Natural killer cell treated with Interleukin-12 subunit alpha and Interleukin-12 subunit beta and Interleukin-15 and Interleukin-18, amount 100 ng/mL, for 72 hours (primary cell): Measurements from ENCODE around the gene TMEM242. TPM values are rescaled to one million over a fixed set of nuclear protein-coding genes. Genes with fewer than 3 reads are reported as not detected.
A peak's percentile ranks its signal among the peaks of the same experiment; 100 is the strongest.
"Not testable (repeated sequence)": the region's sequence is repeated elsewhere in the genome, so short reads cannot be mapped to it uniquely, and the experiment has no call there.

Experiments used
- ATAC-seq, 2 donors: fragments of 150-1000 bp; cut with Tn5 transposase in 1 of 2; sonication (Bioruptor Pico), chemical (Tn5 transposase) in 1 of 2; 2 replicates each; pipeline ENCODE4 v1.10.0; 2021
- DNase-seq: peaks from one replicate; pipeline ENCODE4 v3.0.0; 2022; ENCODE audit warnings: low spot score
- H3K27ac Mint-ChIP-seq, 2 donors: 1 replicate in 1 of 2; 2 replicates in 1 of 2; pipeline ENCODE4 v1.8.0; 2022; ENCODE audit warnings: mixed read lengths in 2 of 2, mild to moderate bottlenecking in 1 of 2, moderate library complexity in 1 of 2
- H3K27me3 Mint-ChIP-seq, 2 donors: 1 replicate in 1 of 2; 2 replicates in 1 of 2; pipeline ENCODE4 v1.8.0; 2022; ENCODE audit warnings: mixed read lengths in 2 of 2
- H3K36me3 Mint-ChIP-seq: one replicate; pipeline ENCODE4 v1.8.0; 2022; ENCODE audit warnings: mixed read lengths
- H3K4me1 Mint-ChIP-seq, 2 donors: 1 replicate in 1 of 2; 2 replicates in 1 of 2; pipeline ENCODE4 v1.8.0; 2022; ENCODE audit warnings: low read depth in 2 of 2, mixed read lengths in 2 of 2, mild to moderate bottlenecking in 1 of 2
- H3K4me3 Mint-ChIP-seq: one replicate; pipeline ENCODE4 v1.8.0; 2022; ENCODE audit warnings: mixed read lengths
- H3K9me3 Mint-ChIP-seq: 2 replicates; pipeline ENCODE4 v1.8.0; 2022; ENCODE audit warnings: mixed read lengths
- total RNA-seq, 2 donors: library from RNA; stranded (reverse); gene quantifications; one replicate each; pipeline ENCODE4 v1.2.3, GENCODE V29; 2022

Gene TMEM242
- total RNA-seq = 10 to 100 TPM in 1 of 2 donors, 1 to 10 TPM in 1; 9.6 to 10.8 TPM

DNA sequence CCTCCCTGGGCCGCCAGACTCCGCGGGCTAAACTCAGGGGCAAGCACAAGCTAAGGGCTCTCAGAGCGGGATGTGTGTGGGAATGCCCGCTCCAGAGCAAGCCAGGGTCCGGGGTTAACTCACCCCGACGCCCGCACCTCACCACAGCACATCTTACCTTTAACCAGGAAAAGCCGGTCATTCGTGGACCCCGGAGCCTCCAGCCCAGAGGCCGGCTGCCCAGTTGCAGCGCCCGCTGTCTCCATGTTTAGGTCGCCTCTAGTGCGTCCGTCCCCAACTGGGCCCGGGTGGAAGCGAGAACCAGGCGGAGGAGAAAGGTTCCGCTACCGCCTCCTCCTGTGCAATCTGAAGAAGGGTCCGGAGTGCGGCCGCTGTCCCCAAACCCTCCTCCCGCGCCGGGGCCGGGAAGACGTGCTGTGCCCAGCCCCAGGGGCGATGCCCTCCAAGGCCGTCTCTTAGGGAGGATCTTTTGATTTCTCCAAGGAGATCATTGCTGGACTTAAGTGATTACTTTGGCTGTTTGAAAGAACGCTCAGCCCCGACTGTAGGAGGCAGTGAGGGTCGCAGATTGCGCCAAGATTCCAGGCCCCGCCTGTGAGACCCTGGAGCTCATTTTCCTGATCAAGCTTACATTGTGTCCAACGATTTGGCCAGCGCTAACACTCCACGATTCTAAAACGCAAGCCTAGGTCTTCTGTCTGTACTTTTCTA lies at the start of gene TMEM242:
TMEM242 (minus strand) TSS at position 265 of the 711 bp plus-strand sequence; CDS start at position 245, 20 bp downstream.
- peaks cover 8 to 25% of the 10 kb centered on the region in 2 donors for H3K4me1 Mint-ChIP-seq
- no peaks in the 10 kb centered on the region for H3K9me3 Mint-ChIP-seq
- no peaks in the 10 kb centered on the region for H3K36me3 Mint-ChIP-seq
- peak within 1 kb of the TSS; percentile 88 to 95 for H3K27ac Mint-ChIP-seq
- peaks cover 7 to 18% of the 10 kb centered on the region in 2 donors for H3K27me3 Mint-ChIP-seq
- DNase-seq = peak; percentile 91
- peak within 1 kb of the TSS; percentile 97 for H3K4me3 Mint-ChIP-seq
- ATAC-seq = peak; percentile 96 to 98

DNA sequence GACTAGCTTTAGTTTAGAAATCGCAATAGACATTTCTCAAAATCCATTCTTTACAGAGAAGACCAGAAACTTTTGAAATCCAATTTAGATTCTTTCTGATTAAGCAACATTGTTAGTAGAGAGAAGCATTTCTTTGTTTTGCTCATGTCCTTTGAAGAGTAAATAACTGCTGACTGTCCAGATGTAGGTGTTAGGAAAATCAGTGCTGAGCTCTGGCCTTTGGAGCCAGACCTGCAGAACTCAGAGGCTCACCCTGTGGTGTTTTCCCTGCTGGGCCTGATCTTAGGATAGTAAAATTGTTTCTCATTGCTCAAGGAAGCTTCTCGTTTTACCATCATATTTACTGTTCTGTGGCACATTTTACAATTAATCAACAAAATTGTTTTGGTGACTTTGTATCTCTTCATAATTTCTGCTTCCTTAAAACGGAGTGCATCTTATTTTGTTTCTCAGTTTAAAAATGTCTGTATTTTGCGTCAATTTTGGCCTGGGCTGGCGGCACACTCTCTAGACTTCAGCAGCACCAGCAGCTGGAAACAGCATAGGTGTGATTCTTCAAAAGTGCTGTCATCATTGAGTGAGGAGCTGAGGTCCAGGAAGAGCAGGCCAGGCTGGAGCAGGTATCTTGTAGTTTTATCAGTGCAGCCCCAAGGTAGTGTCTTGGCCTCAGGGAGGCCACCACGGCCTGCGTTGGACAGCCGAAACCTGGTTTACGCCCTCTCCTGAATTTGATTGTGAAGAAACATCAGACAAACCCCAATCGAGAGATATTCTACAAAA lies 49.4 kb upstream of the TMEM242 start:
- ATAC-seq (no peak), DNase-seq (no peak)
- no peak overlapping the region for H3K27ac Mint-ChIP-seq
- H3K9me3 Mint-ChIP-seq = no peaks in the 10 kb centered on the region
- peaks cover 13 to 15% of the 10 kb centered on the region in 2 donors for H3K27me3 Mint-ChIP-seq
- no peak overlapping the region for H3K4me3 Mint-ChIP-seq
- no peaks in the 10 kb centered on the region for H3K36me3 Mint-ChIP-seq
- peaks cover 6 to 8% of the 10 kb centered on the region in 2 donors for H3K4me1 Mint-ChIP-seq

DNA sequence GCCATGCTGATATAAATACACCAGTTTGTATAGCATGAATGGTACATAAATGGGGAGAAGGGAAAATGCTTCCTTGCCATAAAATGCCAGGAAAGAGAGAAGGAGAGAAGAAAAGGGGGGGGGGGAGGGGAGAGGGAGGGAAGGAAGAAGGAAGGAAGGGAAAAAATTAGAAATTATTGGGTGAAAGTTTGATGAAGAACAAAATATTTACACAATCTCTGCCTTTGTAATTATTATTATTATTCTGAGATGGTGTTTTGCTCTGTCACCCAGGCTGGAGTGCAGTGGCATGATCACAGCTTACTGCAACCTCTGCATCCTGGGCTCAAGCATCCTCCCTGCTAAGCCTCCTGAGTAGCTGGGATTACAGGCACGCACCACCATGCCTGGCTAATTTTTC lies 47.4 kb upstream of the TMEM242 start:
- no peaks in the 10 kb centered on the region for H3K36me3 Mint-ChIP-seq
- ATAC-seq (no peak), DNase-seq (no peak)
- H3K4me3 Mint-ChIP-seq = no peak overlapping the region
- H3K27me3 Mint-ChIP-seq = peaks cover 18 to 27% of the 10 kb centered on the region in 2 donors
- peaks cover 6 to 8% of the 10 kb centered on the region in 2 donors for H3K4me1 Mint-ChIP-seq
- no peaks in the 10 kb centered on the region for H3K9me3 Mint-ChIP-seq
- no peak overlapping the region for H3K27ac Mint-ChIP-seq

DNA sequence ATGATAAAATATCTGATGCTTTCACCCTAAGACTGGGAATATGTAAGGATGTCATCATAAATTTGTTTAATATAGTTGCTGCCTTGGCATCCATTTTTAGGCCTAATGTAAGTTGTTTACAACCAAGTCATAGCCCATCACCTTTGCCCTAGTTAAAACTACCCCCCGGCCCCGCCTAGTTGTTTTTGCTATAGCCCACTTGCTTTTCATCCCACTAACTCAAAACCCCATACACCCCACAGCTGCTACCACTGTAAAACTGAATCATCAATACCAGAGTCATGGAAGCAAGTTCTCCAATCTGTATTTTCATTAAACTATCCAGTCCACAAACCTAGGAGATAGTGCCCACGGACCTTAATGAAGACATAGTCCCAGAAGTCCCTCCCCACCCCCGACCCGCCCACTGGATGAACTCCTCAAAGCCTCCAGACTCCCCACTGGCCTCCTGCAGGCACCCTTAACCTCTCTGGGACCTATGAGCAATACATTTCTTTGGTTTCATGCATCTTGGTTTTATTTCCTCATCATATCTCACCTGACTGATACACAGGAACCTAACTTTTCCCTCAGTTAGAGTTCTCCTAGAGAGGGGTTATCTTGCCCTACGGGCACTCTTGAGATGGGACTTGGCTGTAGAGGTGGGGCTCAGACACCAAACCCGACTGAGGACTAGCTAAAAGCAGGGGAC lies 45.2 kb upstream of the TMEM242 start:
- ATAC-seq (no peak), DNase-seq (no peak)
- Mint-ChIP-seq H3K27me3 (peaks cover 18 to 27% of the 10 kb centered on the region in 2 donors), H3K9me3 (no peaks in the 10 kb centered on the region), H3K4me1 (peaks cover 6 to 8% of the 10 kb centered on the region in 2 donors), H3K4me3 (no peak overlapping the region), H3K27ac (no peak overlapping the region), H3K36me3 (no peaks in the 10 kb centered on the region)

DNA sequence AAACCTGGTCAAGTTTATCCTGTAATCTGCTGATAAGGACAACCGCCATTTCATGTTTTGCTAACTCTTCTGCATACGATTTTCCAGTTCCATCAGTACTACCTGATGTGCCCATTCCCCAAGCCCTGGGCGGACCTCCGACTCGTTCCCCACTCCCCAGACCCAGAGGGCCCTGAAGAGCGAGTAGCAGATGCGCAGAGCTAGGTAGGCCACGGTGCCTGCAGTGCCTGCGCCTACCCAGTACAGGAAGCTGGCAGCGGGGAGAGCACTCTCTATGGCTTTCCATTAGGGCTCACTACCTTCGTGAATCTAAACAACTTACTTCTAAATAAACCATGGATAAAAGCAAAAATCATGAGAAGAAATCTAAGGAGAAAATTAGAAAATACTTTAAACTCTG lies 43.3 kb upstream of the TMEM242 start:
- H3K4me1 Mint-ChIP-seq = peaks cover 6 to 8% of the 10 kb centered on the region in 2 donors
- ATAC-seq (no peak), DNase-seq (no peak)
- peaks cover 18 to 27% of the 10 kb centered on the region in 2 donors for H3K27me3 Mint-ChIP-seq
- H3K4me3 Mint-ChIP-seq = no peak overlapping the region
- no peak overlapping the region for H3K27ac Mint-ChIP-seq
- H3K9me3 Mint-ChIP-seq = no peaks in the 10 kb centered on the region
- H3K36me3 Mint-ChIP-seq = no peaks in the 10 kb centered on the region

DNA sequence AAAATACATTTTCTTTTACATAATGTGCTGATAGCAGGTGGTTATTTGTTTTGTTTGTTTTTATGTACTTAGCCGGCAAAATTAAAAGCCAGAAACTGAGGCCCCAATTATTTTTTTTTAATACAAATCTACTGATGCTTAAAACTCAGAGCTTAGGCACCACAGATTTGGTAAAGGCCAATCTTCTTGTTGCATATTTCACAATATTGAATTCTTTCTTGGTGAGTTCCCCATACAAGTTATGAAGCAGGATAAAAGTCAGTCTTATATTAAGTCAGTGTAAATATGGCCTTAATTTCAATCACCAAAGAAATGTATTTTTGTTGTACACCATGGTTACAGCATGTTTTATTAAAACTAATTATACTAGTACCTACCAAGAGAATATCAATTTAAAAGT lies 41.4 kb upstream of the TMEM242 start:
- peaks cover 12 to 17% of the 10 kb centered on the region in 2 donors for H3K27me3 Mint-ChIP-seq
- DNase-seq = no peak

DNA sequence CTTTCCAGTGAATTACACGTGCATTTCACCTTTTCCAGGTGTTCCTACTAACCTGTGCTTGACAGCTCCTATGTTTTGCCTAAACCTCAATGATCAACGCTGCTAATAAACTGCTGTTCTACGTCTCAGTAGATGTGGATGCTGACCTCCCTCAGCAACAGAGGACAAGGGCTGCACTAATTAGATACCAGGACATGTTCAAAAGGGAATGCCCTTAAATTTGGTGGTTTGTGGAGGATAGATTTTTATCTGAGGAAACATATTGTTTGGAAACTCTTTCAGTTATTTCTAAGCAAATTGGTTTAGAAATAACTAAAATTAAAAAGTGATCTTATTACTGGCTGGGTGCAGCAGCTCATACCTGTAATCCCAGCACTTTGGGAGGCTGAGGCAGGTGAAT lies 38.6 kb upstream of the TMEM242 start:
- Mint-ChIP-seq H3K27ac (no peak overlapping the region), H3K9me3 (no peaks in the 10 kb centered on the region), H3K4me1 (no peaks in the 10 kb centered on the region), H3K27me3 (peaks cover 12 to 14% of the 10 kb centered on the region in 2 donors), H3K36me3 (no peaks in the 10 kb centered on the region), H3K4me3 (no peak overlapping the region)
- ATAC-seq (no peak), DNase-seq (no peak)

More for the DNA sequence above, 41.4 kb upstream of the TMEM242 start:
- Mint-ChIP-seq H3K36me3 (no peaks in the 10 kb centered on the region), H3K27ac (no peak overlapping the region), H3K4me1 (peaks cover 3 to 5% of the 10 kb centered on the region in 2 donors), H3K4me3 (no peak overlapping the region), H3K9me3 (no peaks in the 10 kb centered on the region)
- no peak for ATAC-seq

DNA sequence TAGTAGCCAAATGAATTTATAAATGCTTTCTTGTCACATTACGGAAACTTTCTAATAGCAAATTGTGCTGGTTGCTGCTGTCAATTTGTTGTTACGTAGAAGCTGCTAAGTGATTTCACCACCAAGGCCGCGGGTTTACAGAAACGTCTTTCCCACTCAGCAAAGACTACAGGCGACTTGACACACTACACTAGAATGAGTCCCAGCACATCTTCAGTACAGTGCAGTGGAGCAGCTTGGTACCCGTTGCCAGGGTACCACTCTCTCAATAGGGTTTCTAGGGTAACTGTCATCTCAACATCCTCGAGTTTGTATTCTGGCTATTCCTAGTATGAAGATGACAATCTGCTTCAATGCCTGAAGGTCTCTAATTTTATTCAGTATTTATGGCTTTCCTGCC lies 35.0 kb upstream of the TMEM242 start:
- ATAC-seq = no peak
- H3K9me3 Mint-ChIP-seq = no peaks in the 10 kb centered on the region

DNA sequence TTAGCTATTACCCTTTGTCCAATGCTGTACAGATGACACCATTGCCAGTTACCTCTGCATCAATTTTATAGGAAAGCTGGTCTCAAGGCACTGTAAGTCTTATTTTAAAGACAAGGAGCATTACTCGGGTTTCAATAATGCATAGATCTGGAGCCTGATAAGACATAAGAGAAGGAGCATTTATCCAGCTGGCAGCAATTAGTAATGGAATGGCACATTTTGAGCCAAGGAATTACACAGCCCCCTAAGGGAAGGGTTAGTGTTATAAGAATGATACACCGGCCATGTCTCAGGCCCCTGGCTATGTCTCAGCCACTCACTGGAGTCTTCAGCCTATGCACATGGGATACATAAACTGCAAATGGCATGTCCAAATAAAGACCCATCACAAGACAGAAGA lies 23.1 kb upstream of the TMEM242 start:
- H3K36me3 Mint-ChIP-seq = no peaks in the 10 kb centered on the region
- H3K27me3 Mint-ChIP-seq = peaks cover 20 to 45% of the 10 kb centered on the region in 2 donors
- DNase-seq (no peak), ATAC-seq (no peak)
- no peak overlapping the region for H3K27ac Mint-ChIP-seq
- no peaks in the 10 kb centered on the region for H3K4me1 Mint-ChIP-seq
- no peaks in the 10 kb centered on the region for H3K9me3 Mint-ChIP-seq
- H3K4me3 Mint-ChIP-seq = no peak overlapping the region

More for the DNA sequence above, 35.0 kb upstream of the TMEM242 start:
- Mint-ChIP-seq H3K4me1 (no peaks in the 10 kb centered on the region), H3K27ac (no peak overlapping the region), H3K27me3 (peaks cover 18 to 25% of the 10 kb centered on the region in 2 donors), H3K36me3 (peaks cover 4% of the 10 kb centered on the region), H3K4me3 (no peak overlapping the region)
- no peak for DNase-seq

DNA sequence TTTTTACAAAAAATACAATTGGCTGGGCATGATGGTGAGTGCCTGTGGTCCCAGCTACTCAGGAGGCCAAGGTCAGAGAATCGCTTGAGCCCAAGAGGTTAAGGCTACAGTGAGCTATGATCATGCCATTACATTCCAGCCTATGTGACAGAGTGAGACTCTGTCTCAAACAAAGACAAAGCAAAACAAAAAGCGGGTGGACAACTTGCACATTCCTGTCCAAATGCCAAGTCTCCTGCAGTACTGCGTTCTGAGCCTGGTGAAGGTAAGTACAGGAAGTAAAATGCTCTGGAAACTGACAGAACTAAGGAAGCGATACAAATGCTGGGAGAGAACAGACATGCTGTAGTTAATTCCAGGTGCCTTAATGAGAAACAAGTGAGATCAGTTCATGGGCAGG lies 20.4 kb upstream of the TMEM242 start:
- ATAC-seq = no peak
- no peak for DNase-seq
- peaks cover 19 to 46% of the 10 kb centered on the region in 2 donors for H3K27me3 Mint-ChIP-seq

DNA sequence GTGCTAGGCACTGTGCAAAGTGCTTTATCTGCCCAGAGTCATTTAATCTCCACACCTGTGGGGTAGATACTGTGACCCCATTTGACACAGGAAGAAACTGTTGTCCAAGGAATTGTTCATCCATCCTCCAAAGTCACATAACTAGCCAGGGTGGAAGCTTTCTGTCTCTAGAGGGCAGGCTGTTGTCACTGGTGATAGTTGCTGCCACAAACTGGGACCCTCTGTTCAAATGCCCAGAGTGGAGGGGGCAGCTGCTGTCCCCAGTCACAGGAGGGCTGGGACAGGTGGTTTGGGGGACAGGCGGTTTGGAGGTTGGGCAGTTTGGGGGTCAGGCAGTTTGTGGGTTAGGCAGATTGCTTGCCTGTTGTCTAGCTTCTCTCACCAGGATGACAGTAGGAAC lies 16.1 kb upstream of the TMEM242 start:
- Mint-ChIP-seq H3K36me3 (no peaks in the 10 kb centered on the region), H3K4me3 (no peak overlapping the region), H3K27me3 (peaks cover 18 to 42% of the 10 kb centered on the region in 2 donors), H3K9me3 (no peaks in the 10 kb centered on the region), H3K4me1 (no peaks in the 10 kb centered on the region), H3K27ac (no peak overlapping the region)
- DNase-seq (no peak), ATAC-seq (no peak)

More for the DNA sequence above, 20.4 kb upstream of the TMEM242 start:
- Mint-ChIP-seq H3K4me3 (no peak overlapping the region), H3K36me3 (no peaks in the 10 kb centered on the region), H3K27ac (no peak overlapping the region), H3K4me1 (no peaks in the 10 kb centered on the region), H3K9me3 (no peaks in the 10 kb centered on the region)

DNA sequence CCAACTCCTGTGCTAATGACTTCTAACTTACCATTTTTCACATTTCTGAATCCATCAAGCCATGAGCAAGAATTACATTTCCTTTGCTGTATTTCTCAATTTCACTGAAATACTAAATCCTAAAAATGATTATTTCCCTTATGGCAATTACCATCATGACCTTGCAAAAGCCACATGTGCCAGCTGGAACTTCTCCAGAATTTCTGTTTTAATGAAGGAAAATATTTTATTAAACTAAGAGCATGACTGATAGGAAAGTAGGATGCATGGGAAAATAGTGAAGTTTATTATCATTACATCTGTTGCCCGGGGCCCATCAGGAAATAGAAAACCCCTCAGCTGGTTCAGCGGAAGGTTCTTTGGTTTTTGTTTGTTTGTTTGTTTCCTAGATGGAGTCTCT lies 14.4 kb upstream of the TMEM242 start:
- DNase-seq (no peak), ATAC-seq (no peak)
- Mint-ChIP-seq H3K27ac (no peak overlapping the region), H3K36me3 (no peaks in the 10 kb centered on the region), H3K4me3 (no peak overlapping the region), H3K27me3 (peaks cover 22 to 54% of the 10 kb centered on the region in 2 donors), H3K9me3 (no peaks in the 10 kb centered on the region), H3K4me1 (no peaks in the 10 kb centered on the region)

DNA sequence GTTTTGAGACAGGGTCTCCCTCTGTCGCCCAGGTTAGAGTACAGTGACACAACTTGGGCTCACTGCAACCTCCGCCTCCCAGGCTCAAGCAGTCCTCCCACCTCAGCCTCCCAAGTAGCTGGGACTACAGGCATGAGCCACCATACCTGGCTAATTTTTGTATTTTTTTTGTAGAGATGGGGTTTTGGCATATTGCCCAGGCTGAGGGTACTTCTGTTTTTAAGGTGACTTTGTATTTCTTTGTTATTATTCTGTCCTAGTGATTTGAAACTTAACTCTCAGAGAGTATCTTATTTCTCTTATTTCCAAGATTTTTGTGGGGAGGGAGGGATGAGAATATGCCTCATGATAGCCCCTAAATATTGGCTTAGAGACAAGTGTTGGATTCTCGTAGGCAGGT lies 14.0 kb upstream of the TMEM242 start:
- H3K4me1 Mint-ChIP-seq, ATAC-seq, H3K9me3 Mint-ChIP-seq, H3K27ac Mint-ChIP-seq, H3K4me3 Mint-ChIP-seq, H3K36me3 Mint-ChIP-seq, DNase-seq: not testable (repeated sequence)
- H3K27me3 Mint-ChIP-seq = peaks cover 24 to 57% of the 10 kb centered on the region in 2 donors

DNA sequence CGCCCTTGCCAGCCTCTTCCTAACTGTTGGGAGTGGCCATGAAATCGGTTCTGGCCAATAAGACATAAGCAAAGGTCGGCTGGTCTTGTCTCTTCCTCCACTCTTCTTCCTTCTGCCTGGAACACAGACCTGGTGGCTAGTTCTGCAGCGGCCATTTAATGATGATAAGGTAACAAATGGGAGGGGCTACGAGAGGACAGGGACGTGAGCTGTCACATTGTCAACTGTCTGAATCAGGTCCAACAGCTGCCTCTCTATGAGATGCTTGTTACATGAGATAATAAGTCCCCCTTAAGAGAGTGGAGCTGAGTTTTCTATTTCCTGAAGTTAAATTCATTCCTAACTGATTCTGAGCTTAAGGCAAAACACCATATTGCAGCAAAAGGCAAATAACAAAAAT lies 12.5 kb upstream of the TMEM242 start:
- Mint-ChIP-seq H3K9me3 (no peaks in the 10 kb centered on the region), H3K27ac (no peak overlapping the region), H3K4me1 (no peaks in the 10 kb centered on the region), H3K27me3 (peaks cover 19 to 42% of the 10 kb centered on the region in 2 donors), H3K4me3 (no peak overlapping the region), H3K36me3 (no peaks in the 10 kb centered on the region)
- DNase-seq (no peak), ATAC-seq (no peak)
